ENCODE results near the gene CSRP1. TPM values are rescaled to one million over a fixed set of nuclear protein-coding genes. Genes with fewer than 3 reads are reported as not detected.
"Not testable (repeated sequence)": the region's sequence is repeated elsewhere in the genome, so short reads cannot be mapped to it uniquely, and the experiment has no call there.

Gene CSRP1
- total and polyA plus RNA-seq, 4 experiments from 2014 or later = 34.2 to 79.3 (median 55.3) TPM

GRCh38 chr1:201531551-201532425 is 24.9 kb upstream of the CSRP1 start:
- Mint-ChIP-seq H3K4me3 (no peak overlapping the region), H3K27ac (no peak overlapping the region), H3K4me1 (peaks cover 0 to 1% (median 0%) of the 10 kb centered on the region in 4 donors), H3K36me3 (peaks cover 21 to 53% of the 10 kb centered on the region in 2 donors), H3K9me3 (peaks cover 0 to 3% (median 0%) of the 10 kb centered on the region in 8 donors), H3K27me3 (peaks cover 11 to 16% of the 10 kb centered on the region in 2 donors)
- H3K27ac ChIP-seq (ENCODE audit: low read depth, low read length) = no peak overlapping the region
- POLR2A ChIA-PET (ENCODE audit: partially characterized antibody) = no interaction called here
- no peaks in the 10 kb centered on the region for H3K4me1 ChIP-seq (ENCODE audit: insufficient read depth, low read length)
- no peak for DNase-seq
- H3K27me3 ChIP-seq (ENCODE audit: insufficient read depth, low read length) = no peaks in the 10 kb centered on the region
- CTCF ChIA-PET (ENCODE audit: partially characterized antibody) = interaction anchor here (0.7 to 3.1 kb wide), 3 partner anchors 19 to 50 kb away, joined by 3 to 8 read pairs (median 7); no protein-coding TSS in a partner anchor
- H3K36me3 ChIP-seq (ENCODE audit: insufficient read depth, low read length) = no peaks in the 10 kb centered on the region
- no peak overlapping the region for H3K4me3 ChIP-seq (ENCODE audit: low read length in 2 of 2)
- intact Hi-C loops (cut with micrococcal nuclease) = no loop called here
- no peaks in the 10 kb centered on the region for H3K9me3 ChIP-seq (ENCODE audit: control insufficient read depth in 1 of 2, low read length in 2 of 2)

DNA sequence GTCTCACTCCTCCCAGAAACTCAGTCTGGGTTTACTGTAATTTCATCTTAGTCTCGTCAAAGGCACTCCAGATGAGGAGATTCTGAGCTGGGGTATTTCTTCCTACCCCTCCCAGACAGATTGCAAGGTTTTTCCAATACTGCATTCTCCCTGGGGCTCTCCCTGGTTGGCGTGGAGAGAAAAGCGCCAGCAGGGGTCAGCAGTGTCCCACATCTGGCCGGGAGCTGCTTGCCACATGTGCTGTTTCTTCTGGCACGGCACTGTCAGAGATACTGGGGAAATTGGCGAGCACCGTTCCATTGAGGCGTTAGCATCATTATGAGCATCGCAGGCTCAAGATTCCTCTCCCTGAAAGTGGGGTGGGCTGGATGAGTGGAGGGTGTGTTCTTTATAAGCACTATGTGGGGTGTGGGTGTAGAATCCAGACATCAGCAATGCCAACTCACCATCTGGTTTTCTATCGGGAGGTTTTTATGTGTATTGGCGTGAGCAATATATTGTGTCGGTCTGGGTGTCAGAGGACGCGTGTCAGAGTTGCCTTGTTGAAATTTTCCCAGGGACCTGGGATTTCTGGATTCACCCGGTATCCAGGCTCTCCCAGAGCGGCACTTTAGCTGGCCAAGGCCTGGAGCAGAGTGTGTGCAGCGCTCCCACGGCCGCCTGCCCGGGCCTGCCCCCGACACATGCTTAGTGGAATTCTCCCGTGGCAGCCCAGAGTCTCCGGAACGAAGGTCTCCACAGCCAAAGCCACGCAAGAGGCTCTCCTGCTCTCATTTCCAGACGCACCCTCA is 24.0 kb upstream of the CSRP1 start:
- POLR2A ChIA-PET (ENCODE audit: partially characterized antibody) = no interaction called here

DNA sequence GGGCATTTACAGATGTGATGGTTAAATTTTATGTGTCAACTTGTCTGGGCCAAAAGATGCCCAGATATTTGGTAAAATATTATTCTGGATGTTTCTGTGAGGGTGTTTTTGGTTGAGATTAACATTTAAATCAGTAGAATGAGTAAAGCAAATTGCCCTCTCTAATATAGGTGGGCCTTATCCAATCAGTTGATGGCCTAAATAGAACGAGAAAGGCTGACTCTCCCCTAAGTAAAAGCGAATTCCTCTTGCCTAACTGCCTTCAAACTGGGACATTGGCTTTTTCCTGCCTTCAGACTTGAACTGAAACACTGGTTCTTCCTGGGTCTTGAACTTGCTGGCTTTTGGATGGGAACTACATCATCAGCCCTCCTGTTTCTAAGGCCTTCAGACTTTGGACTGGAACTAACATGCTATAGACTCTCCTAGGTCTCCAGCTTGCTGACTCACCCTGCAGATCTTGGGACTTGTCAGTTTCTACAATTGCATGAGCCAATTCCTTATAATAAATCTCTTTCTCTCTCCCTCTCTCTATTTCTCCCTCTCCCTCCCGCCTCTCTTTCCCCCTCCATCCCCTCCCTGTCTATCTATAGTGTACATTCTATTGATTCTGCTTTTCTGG is 21.8 kb upstream of the CSRP1 start:
- Histone ChIP-seq H3K27me3 (ENCODE audit: insufficient read depth, low read length) (no peaks in the 10 kb centered on the region), H3K27ac (ENCODE audit: low read depth, low read length) (no peak overlapping the region), H3K4me3 (ENCODE audit: low read length in 2 of 2) (no peak overlapping the region), H3K4me1 (ENCODE audit: insufficient read depth, low read length) (no peaks in the 10 kb centered on the region), H3K36me3 (ENCODE audit: insufficient read depth, low read length) (no peaks in the 10 kb centered on the region), H3K9me3 (ENCODE audit: control insufficient read depth in 1 of 2, low read length in 2 of 2) (no peaks in the 10 kb centered on the region)
- H3K9me3 Mint-ChIP-seq = peaks cover 0 to 3% (median 0%) of the 10 kb centered on the region in 8 donors
- H3K27ac Mint-ChIP-seq = no peak overlapping the region
- H3K36me3 Mint-ChIP-seq = peaks cover 27 to 45% of the 10 kb centered on the region in 2 donors
- intact Hi-C loops (cut with micrococcal nuclease) = no loop called here
- ChIA-PET POLR2A (ENCODE audit: partially characterized antibody) (no interaction called here), CTCF (ENCODE audit: partially characterized antibody) (interaction anchor here (1.0 kb wide), 2 partner anchors 16 to 17 kb away, joined by 3 to 4 read pairs; no protein-coding TSS in a partner anchor)
- peaks cover 0 to 3% of the 10 kb centered on the region in 2 donors for H3K27me3 Mint-ChIP-seq
- no peak for DNase-seq
- H3K4me1 Mint-ChIP-seq = no peaks in the 10 kb centered on the region
- H3K4me3 Mint-ChIP-seq = no peak overlapping the region

More for the DNA sequence above, 24.0 kb upstream of the CSRP1 start:
- Mint-ChIP-seq H3K4me1 (no peaks in the 10 kb centered on the region), H3K36me3 (peaks cover 21 to 50% of the 10 kb centered on the region in 2 donors), H3K9me3 (peaks cover 0 to 3% (median 0%) of the 10 kb centered on the region in 8 donors), H3K27me3 (peaks cover 6 to 7% of the 10 kb centered on the region in 2 donors), H3K4me3 (no peak overlapping the region), H3K27ac (no peak overlapping the region)
- intact Hi-C loops (cut with micrococcal nuclease) = no loop called here
- Histone ChIP-seq H3K27ac (ENCODE audit: low read depth, low read length) (no peak overlapping the region), H3K4me1 (ENCODE audit: insufficient read depth, low read length) (no peaks in the 10 kb centered on the region), H3K4me3 (ENCODE audit: low read length in 2 of 2) (no peak overlapping the region), H3K27me3 (ENCODE audit: insufficient read depth, low read length) (no peaks in the 10 kb centered on the region), H3K36me3 (ENCODE audit: insufficient read depth, low read length) (no peaks in the 10 kb centered on the region), H3K9me3 (ENCODE audit: control insufficient read depth in 1 of 2, low read length in 2 of 2) (no peaks in the 10 kb centered on the region)
- CTCF ChIA-PET (ENCODE audit: partially characterized antibody) = interaction anchor here (2.1 to 3.1 kb wide), 2 partner anchors 18 to 49 kb away, joined by 7 to 8 read pairs; no protein-coding TSS in a partner anchor
- no peak for DNase-seq

DNA sequence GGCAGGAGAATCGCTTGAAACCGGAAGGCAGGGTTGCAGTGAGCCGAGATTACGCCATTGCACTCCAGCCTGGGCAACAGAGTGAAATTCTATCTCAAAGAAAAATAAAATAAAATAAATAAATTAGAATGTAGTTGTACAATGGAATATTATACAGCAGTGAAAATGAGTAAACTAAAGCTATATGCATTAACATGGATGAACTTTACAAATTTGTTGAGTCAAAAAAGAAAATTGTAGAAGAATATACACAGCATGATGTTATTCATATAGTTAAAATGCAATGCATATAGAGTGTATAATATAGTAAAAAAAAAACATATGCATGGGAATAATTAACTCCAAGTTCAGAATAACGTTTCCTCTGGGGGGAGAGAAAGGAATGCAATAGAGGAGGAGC is 21.0 kb upstream of the CSRP1 start:
- Histone ChIP-seq H3K36me3 (ENCODE audit: insufficient read depth, low read length) (no peaks in the 10 kb centered on the region), H3K27ac (ENCODE audit: low read depth, low read length) (no peak overlapping the region), H3K4me1 (ENCODE audit: insufficient read depth, low read length) (no peaks in the 10 kb centered on the region), H3K27me3 (ENCODE audit: insufficient read depth, low read length) (no peaks in the 10 kb centered on the region), H3K4me3 (ENCODE audit: low read length in 2 of 2) (no peak overlapping the region), H3K9me3 (ENCODE audit: control insufficient read depth in 1 of 2, low read length in 2 of 2) (no peaks in the 10 kb centered on the region)
- Mint-ChIP-seq H3K4me1 (no peaks in the 10 kb centered on the region), H3K27ac (no peak overlapping the region), H3K9me3 (peaks cover 0 to 3% (median 0%) of the 10 kb centered on the region in 8 donors), H3K27me3 (peaks cover 0 to 3% of the 10 kb centered on the region in 2 donors), H3K4me3 (no peak overlapping the region), H3K36me3 (peaks cover 27 to 38% of the 10 kb centered on the region in 2 donors)
- ChIA-PET CTCF (ENCODE audit: partially characterized antibody) (interaction anchor here (1.0 kb wide), 2 partner anchors 15 to 16 kb away, joined by 3 to 4 read pairs; no protein-coding TSS in a partner anchor), POLR2A (ENCODE audit: partially characterized antibody) (no interaction called here)
- DNase-seq = no peak
- intact Hi-C loops (cut with micrococcal nuclease) = no loop called here

DNA sequence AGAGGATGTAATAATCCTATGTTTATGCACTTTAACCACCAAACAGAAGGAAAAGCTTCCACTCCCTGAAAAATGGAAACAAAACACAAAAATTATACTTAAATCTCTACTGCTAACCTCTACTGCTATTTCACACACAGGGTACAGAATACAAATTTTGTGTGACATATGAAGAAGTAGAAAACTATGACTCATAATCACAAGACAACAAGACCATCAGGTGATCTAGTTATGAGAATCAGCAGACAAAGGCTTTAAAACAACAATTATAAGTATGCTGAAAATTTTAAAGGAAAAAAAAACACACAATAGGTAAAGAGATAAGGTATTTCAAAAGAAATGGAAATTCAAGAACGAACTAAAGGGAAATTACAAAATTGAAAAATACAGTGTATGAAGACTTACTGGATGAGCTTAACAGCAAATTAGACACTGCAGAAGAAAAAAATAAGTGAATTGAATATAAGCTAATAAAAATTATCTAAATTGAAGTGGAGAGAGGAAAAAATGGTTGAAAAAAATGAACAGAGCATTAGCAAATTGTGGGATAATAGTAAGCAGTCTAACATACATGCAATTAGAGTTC is 18.4 kb upstream of the CSRP1 start:
- DNase-seq = no peak
- no peak overlapping the region for H3K27ac ChIP-seq (ENCODE audit: low read depth, low read length)
- H3K4me3 Mint-ChIP-seq = no peak overlapping the region
- H3K27me3 ChIP-seq (ENCODE audit: insufficient read depth, low read length) = no peaks in the 10 kb centered on the region
- intact Hi-C loops (cut with micrococcal nuclease) = no loop called here
- H3K9me3 Mint-ChIP-seq = peaks cover 0 to 10% (median 0%) of the 10 kb centered on the region in 8 donors
- H3K36me3 ChIP-seq (ENCODE audit: insufficient read depth, low read length) = no peaks in the 10 kb centered on the region
- no peak overlapping the region for H3K27ac Mint-ChIP-seq
- no peaks in the 10 kb centered on the region for H3K4me1 Mint-ChIP-seq
- POLR2A ChIA-PET (ENCODE audit: partially characterized antibody) = no interaction called here
- CTCF ChIA-PET (ENCODE audit: partially characterized antibody) = interaction anchor here (1.5 to 2.6 kb wide), 2 partner anchors 12 to 36 kb away, joined by 3 to 11 read pairs; no protein-coding TSS in a partner anchor
- H3K27me3 Mint-ChIP-seq = peaks cover 0 to 3% of the 10 kb centered on the region in 2 donors
- H3K9me3 ChIP-seq (ENCODE audit: control insufficient read depth in 1 of 2, low read length in 2 of 2) = no peaks in the 10 kb centered on the region
- H3K36me3 Mint-ChIP-seq = peaks cover 30 to 34% of the 10 kb centered on the region in 2 donors
- no peaks in the 10 kb centered on the region for H3K4me1 ChIP-seq (ENCODE audit: insufficient read depth, low read length)
- no peak overlapping the region for H3K4me3 ChIP-seq (ENCODE audit: low read length in 2 of 2)

DNA sequence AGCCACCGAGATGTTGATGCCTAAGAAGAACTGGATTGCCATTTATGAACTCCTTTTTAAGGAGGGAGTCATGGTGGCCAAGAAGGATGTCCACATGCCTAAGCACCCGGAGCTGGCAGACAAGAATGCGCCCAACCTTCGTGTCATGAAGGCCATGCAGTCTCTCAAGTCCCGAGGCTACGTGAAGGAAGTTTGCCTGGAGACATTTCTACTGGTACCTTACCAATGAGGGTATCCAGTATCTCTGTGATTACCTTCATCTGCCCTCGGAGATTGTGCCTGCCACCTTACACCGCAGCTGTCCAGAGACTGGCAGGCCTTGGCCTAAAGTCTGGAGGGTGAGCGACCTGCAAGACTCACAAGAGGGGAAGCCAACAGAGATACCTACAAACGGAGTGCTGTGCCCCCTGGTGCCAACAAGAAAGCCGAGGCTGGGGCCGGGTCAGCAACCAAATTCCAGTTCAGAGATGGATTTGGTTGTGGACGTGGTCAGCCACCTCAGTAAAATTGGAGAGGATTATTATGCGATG is 13.2 kb upstream of the CSRP1 start:
- POLR2A ChIA-PET (ENCODE audit: partially characterized antibody) = not testable (repeated sequence)

More for the DNA sequence above, 13.2 kb upstream of the CSRP1 start:
- H3K4me3 Mint-ChIP-seq; H3K9me3 Mint-ChIP-seq; H3K27me3 Mint-ChIP-seq; H3K36me3 ChIP-seq (ENCODE audit: insufficient read depth, low read length); H3K4me1 Mint-ChIP-seq; H3K4me1 ChIP-seq (ENCODE audit: insufficient read depth, low read length); H3K27ac Mint-ChIP-seq; H3K9me3 ChIP-seq (ENCODE audit: control insufficient read depth in 1 of 2, low read length in 2 of 2); DNase-seq; H3K27ac ChIP-seq (ENCODE audit: low read depth, low read length); H3K4me3 ChIP-seq (ENCODE audit: low read length in 2 of 2); H3K27me3 ChIP-seq (ENCODE audit: insufficient read depth, low read length); intact Hi-C loops (cut with micrococcal nuclease): not testable (repeated sequence)
- CTCF ChIA-PET (ENCODE audit: partially characterized antibody) = interaction anchor here (24.2 kb wide), 1 partner anchor 34 kb away, joined by 714 read pairs; no protein-coding TSS in a partner anchor
- peaks cover 20 to 22% of the 10 kb centered on the region in 2 donors for H3K36me3 Mint-ChIP-seq

All from CD4-positive, alpha-beta memory T cell (primary cell).